Astrocyte (in vitro differentiated cells and primary cell): Measurements from ENCODE around the gene ARAP1.

Experiments
- CTCF ChIP-seq: IDR thresholded peaks from 2 replicates; pipeline ENCODE4 v1.5.1; 2011; ENCODE audit warnings: low read depth, mild to moderate bottlenecking, inconsistent platforms, low read length, moderate library complexity; ENCODE audit not compliant: insufficient read depth
- EZH2 ChIP-seq: IDR thresholded peaks from 2 replicates; pipeline ENCODE4 v1.6.1; 2012; ENCODE audit warnings: mild to moderate bottlenecking, low read length, inconsistent platforms; ENCODE audit not compliant: insufficient read depth

DNA sequence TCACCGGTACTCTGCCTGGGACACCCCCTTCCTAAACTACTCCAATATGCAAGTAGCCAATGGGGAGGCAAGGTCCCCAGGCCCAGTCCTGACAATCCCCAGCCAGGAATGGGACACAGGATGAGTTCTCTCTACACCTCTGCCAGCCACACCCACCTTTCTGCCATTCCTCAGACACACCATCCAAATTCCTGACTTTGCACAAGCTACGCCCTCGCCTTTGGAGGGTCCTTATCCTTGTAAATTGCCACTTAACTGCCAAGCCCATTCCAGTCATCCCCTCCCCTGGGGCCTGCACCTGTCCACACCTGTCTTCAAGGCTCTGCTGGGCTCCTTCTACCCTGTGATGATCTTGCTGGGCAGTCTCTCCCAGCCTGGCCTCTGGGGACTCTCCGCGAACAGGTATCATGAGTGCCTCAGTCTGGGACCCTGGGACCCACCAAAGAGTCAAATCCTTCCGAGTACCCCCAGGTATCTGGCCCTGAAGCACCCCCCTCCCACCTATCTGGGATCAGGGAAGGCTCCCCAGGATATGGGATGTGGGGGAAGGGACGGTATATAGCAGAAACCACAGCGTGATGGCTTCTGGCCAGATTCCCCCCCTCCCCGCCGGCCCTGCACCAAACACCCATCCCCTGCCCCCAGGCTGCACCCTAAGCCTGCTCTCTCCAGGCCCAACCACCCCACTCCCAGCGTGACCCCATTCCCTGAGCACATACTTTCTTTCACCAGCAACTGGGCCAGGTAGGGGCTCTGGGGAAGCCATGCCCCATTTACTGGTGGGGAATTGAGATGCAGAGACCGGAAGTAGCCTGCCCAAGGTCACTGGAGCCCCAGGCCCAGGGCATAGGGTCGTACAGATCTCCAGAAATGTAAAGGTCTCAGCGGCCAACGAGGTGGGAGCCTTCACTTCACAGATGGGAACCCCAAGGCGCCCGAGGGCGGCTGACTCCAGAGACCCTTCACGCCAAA lies 806 bp downstream of the ARAP1 start:
- TF ChIP-seq CTCF (no peak), EZH2 (no peak)
